GM04504 (cell line): Measurements from ENCODE around the gene WDR1.

Experiments used
- DNase-seq: peaks from one replicate; pipeline ENCODE4 v3.0.0-alpha.2; 2012; ENCODE audit warnings: low read depth

Gene WDR1

DNA sequence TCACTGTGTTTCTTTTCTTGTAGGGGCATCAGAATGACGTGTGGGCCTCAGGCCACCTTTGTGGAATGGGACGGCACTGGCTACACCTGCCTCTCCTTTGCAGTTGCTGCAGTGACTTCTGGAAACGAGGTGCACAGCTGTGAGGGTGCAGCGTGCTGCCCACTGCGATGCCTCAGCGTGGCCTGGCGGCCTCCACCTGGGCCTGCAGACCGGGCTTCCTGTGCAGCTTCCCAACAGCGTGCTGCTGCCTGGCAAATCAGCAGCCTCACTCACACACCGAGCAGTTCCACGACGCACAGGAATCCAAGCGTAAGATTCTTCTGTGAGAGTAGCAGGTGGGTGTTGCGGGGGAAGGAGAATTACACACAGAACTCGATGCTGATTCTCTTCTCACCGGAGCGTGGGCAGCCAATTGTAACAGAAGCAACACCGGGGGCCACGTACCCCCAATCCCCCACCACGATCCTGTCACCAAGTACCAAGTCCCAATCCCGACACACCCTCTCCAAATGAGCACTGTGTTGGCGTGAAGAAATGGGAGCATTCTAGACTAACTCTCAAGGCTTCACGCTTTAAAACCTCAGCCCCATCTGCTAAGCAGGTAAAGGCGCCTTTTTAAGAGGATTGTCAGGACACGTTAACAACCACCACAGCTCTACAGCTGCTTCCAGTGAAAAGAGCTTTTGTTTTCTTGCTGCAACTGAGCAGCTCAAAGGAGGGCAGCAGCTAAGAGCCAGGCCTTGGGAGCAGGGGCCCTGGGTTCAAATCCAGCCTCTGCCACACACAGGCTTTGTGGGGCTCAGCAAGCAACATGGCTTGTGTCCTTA, 16.9 kb downstream of the WDR1 start:
- no peak for DNase-seq

DNA sequence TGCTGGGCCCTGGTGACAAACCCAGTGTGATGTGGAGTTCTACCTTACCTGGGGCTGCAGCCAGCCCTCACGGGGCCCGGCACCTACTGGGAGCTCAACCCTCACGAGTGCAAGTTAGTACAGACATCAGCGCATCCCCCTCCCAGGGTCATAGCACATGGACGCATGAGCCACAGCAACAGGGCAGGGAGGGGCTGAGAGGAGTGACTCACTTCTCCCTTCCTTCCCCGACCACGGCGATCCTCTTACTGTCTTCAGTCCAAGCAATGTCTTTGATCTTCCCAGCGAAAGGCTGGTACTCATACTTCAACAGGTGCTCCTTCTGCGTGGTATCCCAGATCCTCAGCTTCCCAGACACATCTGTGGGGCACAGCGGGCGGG, 17.8 kb downstream of the WDR1 start:
- no peak for DNase-seq

DNA sequence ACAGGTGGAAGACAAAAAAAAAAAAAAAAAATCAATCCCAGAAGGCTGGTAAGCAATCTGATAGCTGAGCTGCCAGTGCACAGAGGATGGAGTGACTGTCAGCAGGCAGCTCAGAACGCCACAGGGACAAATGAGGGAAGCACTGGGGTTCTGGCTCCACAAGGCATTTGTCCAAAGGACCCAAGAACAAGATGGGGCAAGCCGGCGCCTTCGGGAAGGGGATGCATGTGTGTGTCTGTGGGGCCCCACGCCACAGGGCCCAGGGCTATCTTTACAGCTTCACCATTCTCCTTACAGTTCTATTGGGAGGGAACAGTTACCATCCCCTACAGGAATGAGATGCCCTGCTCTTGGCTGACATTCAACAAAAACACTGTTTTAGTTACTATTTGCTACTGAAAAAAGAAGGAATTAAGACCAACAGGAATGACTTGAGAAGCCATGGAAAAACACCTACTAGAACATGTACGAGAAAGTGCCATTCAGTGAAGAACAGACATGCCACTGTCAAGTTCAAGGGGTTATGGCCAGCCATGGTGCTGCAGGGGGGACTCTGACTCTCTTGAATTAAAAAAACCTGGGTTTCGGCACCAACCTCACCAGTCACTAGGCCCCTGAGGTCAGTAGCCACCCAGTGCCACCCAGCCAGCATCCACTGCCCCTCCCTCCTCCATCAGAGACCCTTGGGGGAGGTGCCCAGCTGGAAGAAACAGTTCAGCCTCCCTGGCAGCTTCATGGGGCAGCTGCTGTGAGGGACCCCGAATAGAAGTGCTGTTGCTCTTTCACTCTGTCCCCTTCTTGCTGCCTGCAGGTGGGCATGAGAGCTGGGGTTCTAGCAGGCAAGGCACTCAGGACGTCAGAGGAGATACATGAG, 18.5 kb downstream of the WDR1 start:
- DNase-seq = no peak

DNA sequence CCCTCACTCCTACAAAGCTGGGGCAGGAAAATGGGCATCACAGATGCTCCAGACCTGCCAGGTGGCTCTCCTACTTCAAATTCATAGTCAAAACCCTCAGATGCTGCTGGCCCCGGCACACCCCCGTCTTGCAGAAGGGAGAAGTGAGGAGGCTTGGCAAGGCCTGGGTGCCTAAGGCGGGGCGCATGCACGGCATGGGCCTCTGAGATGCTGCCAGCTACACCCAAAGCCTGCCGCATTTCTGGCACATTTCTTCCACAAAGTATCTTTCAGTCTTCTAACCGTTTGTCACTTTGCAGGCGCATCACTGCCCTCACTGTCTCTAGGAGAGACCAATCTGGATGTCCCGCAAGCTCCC, 19.6 kb downstream of the WDR1 start:
- no peak for DNase-seq

- peak; percentile 71 for DNase-seq
Measured at GRCh38 chr4:10096201-10096977, 20.2 kb downstream of the WDR1 start.

GRCh38 chr4:10095296-10095991, 21.2 kb downstream of the WDR1 start:
- no peak for DNase-seq

DNA sequence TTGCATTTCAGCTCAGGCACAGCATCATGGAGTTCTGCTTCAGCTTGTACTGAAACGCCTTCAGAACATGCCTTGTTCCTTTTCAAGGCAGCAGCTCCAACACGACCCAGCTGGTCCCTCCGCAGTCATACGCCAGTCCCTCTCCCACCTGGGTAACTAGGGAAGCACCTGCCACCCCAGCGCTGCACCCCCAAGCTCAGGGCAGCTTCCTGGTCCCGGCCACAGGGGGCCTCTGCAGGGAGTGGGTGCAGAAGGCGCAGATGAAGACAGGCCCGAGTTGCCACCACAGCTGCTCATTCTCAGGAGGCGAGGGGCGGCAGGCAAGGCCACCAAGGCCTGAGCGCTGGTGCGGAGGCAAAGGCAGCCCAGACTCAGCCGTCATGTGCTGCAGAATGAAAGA, 21.8 kb downstream of the WDR1 start:
- DNase-seq = no peak

- peak; percentile 48 for DNase-seq
Measured at GRCh38 chr4:10093801-10094552, 22.6 kb downstream of the WDR1 start.

DNA sequence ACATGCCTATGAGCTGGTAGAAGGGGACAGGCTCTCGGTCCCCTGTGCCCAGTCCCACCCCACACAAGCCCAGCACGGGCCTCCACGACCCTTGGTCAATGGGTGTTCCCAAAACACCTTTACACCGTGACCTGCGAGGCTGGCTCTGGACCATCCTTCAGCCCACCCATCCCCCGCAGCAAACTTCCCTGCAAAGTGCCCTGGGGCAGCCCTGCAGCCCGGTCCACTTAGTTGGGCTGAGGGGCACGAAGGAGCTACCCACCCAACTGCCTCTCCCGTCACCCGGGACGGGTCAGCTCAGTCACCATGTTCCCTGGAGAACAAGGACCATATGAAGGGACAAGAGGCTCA, 23.4 kb downstream of the WDR1 start:
- DNase-seq = no peak

- DNase-seq = no peak
Measured at GRCh38 chr4:10092481-10093270, 23.9 kb downstream of the WDR1 start.

DNA sequence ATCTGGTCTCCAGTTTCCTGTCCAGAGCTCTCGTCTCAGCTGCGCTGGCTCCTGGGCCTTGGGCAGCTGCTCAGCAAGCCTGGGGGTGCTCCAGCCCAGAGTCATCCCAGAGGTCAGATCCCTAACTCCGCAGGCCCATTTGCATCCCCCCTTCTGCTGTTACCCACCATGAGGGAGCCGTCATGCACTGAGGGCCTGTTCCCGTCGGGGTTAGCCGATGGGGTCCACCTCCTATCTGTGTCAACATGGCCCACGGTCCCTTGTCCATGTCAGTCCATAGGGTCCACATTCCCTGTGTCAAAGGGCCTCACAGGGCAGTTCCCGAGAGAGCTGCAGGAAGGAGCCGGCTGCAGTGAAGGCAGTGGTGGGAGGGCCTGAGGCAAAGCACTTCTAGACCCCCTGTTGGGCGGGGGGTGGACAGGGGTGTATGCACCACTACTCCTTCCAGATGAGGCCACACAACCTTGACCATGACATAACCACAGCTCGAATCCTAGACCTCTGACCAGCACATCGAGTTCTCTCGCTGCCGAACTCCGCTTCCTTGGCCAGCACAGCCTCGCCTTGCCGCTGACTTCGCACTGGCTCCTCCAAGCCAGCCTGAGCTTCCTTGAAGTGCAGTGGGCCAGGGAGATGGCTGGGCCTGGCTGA, 24.9 kb downstream of the WDR1 start:
- no peak for DNase-seq

DNA sequence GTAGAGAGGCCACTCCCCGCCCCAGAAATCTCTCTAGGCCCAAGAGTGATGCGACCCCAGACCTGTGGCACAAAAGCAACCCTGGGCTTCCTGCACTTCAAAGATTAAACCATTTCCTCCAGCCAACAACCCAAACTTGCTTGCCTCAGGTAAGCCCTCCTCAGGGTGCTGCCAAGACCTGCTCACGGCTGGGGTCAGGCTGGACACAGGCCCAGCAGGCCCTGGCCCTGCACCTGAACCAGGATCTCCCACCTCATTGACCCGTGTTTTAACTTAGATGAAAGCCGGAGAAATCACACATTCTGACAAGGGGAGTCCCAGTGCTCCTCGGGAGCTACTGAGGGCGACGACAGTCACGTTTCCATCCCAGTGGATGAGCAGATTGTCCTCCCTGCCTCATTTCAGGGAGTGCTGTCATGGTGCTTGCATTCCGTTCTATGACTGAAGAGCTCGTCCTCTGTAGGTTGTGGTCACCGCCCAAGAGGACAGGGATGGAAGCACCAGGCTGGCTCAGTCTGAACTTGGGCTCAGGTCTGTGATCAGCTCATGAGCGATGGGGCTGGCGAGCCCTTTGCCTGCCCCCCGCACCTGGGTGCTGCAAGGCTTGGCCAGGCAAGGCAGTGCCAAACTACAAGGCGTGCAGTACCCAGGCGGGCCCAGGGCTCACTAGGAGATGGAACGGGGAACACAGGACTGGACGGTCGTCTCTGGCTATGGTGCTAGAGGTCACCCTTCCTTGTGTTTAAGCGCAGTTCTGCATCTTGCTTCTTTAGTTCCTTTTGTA, 25.9 kb downstream of the WDR1 start:
- no peak for DNase-seq

- no peak for DNase-seq
Measured at GRCh38 chr4:10089346-10089745, 27.3 kb downstream of the WDR1 start.

DNA sequence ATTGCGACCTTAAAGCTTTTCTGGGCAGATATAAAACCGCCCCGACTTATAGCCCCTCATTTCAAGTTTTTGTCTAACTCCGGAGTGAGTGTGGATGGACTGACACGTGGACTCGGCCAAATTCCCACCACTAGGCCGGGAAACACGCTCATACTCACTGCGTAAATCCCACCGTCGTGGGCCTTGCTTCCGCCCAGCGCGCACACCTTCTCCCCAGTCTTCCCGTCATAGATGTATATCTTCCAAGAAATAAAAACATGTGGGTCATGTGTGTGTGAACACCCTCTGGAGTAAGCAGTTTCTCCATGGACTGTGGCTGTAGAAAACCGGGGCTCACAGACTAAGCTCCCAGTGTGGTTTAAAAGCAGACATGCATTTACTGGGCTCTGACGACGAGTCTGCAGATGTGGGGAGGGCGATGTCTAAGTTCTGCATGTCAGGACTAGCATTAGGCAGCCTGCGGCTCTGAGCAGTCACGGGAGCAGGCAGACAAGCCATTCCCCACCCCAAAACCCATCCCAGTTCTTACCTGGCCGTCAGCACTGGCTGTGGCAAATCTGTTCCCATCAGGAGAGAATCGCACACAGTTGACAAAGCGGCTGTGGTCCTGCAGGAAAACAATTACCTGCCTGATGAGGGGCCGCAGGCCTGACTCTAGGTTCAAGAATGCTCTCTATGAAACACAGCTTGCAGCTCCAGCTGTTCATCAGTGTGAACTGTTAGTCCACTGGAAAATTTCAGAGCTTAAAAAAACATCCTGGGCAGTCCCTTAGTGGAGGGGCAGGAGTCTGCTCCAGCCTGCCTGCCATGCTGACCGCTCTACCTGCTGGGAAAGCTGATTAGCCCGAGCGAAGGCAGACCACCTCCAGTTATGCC, 28.2 kb downstream of the WDR1 start:
- no peak for DNase-seq

- no peak for DNase-seq
Measured at GRCh38 chr4:10087152-10087791, 29.3 kb downstream of the WDR1 start.

GRCh38 chr4:10086506-10087120, 30.0 kb downstream of the WDR1 start:
- no peak for DNase-seq

- DNase-seq = no peak
Measured at GRCh38 chr4:10085828-10086505, 30.6 kb downstream of the WDR1 start.
